ENCODE data around the gene KIRREL3. TPM values are rescaled to one million over a fixed set of nuclear protein-coding genes. Genes with fewer than 3 reads are reported as not detected.

KIRREL3 gene
- total RNA-seq, 1 donor, result 0.10 TPM

DNA sequence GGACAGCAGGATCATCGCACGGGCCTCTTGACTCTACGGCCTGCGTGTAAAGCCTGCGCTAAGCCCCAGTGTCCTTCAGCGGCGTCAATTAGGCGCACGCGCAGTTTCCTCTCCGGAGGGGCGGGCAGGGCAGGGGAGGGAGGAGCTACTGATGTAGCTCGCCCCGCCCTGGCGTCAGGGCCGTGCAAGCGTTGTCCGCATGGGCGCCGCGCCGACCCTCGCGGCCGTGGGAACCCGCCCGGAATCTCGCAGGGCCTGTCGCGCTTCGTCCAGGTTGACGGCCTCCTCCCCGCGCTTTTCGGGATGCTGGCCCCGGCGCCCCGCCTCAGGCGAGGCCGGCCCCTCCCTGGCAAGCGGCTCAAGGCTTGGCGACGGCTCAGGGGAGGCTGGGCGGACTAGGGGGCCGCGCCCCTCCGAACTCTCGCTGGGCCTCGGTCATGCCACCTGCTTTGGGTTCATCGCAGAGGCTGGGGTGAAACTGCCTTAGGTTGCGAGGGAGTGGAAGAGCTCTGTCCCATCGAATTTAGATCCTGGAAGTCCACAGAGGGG is 584.0 kb downstream of the KIRREL3 start:
- Histone ChIP-seq H3K9me3 (ENCODE audit: low read depth, low read length) (no peaks in the 10 kb centered on the region), H3K27me3 (ENCODE audit: insufficient read depth, low read length) (no peaks in the 10 kb centered on the region), H3K4me1 (ENCODE audit: insufficient read depth, low read length) (peaks cover 28% of the 10 kb centered on the region), H3K4me3 (ENCODE audit: low read length) (peak overlapping the region; percentile 34)

- H3K4me1 ChIP-seq (ENCODE audit: insufficient read depth, low read length), result peaks cover 22% of the 10 kb centered on the region
- no peaks in the 10 kb centered on the region for H3K27me3 ChIP-seq (ENCODE audit: insufficient read depth, low read length)
- no peak overlapping the region for H3K4me3 ChIP-seq (ENCODE audit: low read length)
- no peaks in the 10 kb centered on the region for H3K9me3 ChIP-seq (ENCODE audit: low read depth, low read length)
These were observed 584.7 kb downstream of the KIRREL3 start for GRCh38 chr11:126415669-126416420.

DNA sequence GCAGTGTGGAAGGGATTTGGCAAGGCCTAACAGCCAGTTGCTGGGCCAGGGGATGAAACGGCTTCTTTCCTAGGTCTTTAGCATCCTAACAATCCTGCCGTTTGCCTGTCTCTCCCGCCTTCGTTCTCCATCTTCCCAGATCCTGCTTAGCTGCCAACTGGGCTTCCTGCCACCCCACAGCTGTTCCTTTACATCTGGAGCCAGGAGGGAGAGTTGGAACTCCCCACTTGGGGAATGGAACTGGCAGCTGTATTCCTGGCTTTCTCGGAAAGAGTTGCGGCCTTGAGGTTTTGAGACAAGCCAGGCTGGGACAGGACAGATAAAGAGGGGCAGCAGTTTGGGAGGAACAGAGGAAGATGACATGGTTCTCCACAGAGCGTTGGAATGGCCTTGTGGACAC is 585.4 kb downstream of the KIRREL3 start:
- no peaks in the 10 kb centered on the region for H3K9me3 ChIP-seq (ENCODE audit: low read depth, low read length)
- H3K4me1 ChIP-seq (ENCODE audit: insufficient read depth, low read length), result peaks cover 17% of the 10 kb centered on the region
- H3K4me3 ChIP-seq (ENCODE audit: low read length), result no peak overlapping the region
- no peaks in the 10 kb centered on the region for H3K27me3 ChIP-seq (ENCODE audit: insufficient read depth, low read length)

DNA sequence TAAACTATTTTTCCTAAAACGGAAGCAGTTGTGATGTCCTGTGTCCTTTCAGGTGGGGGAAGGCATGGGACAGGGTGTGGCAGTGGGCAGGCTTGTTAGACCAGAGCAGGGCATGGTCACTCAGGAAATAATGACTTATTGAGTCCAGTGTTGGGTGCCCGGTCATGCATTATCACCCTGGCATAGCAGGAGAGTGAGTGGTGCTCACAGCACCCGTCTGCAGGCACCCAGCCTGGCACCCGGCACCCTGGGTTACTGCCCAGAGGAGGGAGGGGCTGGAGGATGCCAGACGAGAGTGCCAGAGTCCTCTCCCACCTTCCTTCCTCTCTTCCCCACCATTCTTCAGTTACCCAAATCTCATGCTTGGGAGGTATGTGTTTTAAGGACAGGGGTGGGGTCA is 586.0 kb downstream of the KIRREL3 start:
- H3K4me3 ChIP-seq (ENCODE audit: low read length), result no peak overlapping the region
- H3K27me3 ChIP-seq (ENCODE audit: insufficient read depth, low read length), result no peaks in the 10 kb centered on the region
- peaks cover 12% of the 10 kb centered on the region for H3K4me1 ChIP-seq (ENCODE audit: insufficient read depth, low read length)
- no peaks in the 10 kb centered on the region for H3K9me3 ChIP-seq (ENCODE audit: low read depth, low read length)

DNA sequence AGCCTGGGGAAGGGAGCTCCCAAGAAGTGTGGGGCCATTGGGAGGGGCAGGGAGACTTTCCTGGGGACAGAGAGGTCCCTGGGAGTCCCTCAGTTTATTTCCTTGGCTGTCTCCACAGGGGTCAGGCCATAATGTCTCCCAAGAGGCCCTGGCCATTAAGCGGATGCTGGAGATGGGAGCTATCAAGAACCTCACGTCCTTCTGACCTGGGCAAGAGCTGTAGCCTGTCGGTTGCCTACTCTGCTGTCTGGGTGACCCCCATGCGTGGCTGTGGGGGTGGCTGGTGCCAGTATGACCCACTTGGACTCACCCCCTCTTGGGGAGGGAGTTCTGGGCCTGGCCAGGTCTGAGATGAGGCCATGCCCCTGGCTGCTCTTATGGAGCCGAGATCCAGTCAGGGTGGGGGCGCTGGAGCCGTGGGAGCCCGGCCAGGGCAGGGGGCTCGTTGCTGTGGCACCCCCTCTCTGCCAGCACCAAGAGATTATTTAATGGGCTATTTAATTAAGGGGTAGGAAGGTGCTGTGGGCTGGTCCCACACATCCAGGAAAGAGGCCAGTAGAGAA is 586.6 kb downstream of the KIRREL3 start:
- Histone ChIP-seq H3K27me3 (ENCODE audit: insufficient read depth, low read length) (no peaks in the 10 kb centered on the region), H3K4me1 (ENCODE audit: insufficient read depth, low read length) (peaks cover 12% of the 10 kb centered on the region), H3K4me3 (ENCODE audit: low read length) (no peak overlapping the region), H3K9me3 (ENCODE audit: low read depth, low read length) (no peaks in the 10 kb centered on the region)

- H3K9me3 ChIP-seq (ENCODE audit: low read depth, low read length), result no peaks in the 10 kb centered on the region
- no peaks in the 10 kb centered on the region for H3K27me3 ChIP-seq (ENCODE audit: insufficient read depth, low read length)
- H3K4me1 ChIP-seq (ENCODE audit: insufficient read depth, low read length), result peaks cover 12% of the 10 kb centered on the region
- no peak overlapping the region for H3K4me3 ChIP-seq (ENCODE audit: low read length)
These were observed 587.1 kb downstream of the KIRREL3 start for GRCh38 chr11:126413426-126413825.

DNA sequence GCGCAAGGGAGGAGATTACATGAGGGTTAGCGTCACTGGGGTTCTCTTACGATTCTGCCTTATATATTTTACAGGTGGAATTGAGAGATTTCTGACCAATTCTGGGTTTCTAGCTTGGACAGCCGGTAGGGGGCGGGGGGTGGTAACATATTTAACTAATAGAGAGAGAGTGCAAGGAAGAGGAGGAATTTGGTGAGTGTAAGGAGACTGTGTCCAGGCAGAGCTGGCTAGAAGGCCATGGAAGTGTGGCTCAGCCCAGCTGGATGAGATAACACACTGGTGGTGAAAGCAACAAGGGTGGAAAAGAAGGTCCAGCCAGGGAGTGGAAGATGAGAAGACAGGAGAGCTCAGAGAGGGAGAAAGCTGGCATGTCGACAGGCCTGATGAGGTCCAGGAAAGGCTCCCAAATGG is 588.6 kb downstream of the KIRREL3 start:
- Histone ChIP-seq H3K27me3 (ENCODE audit: insufficient read depth, low read length) (no peaks in the 10 kb centered on the region), H3K4me1 (ENCODE audit: insufficient read depth, low read length) (peaks cover 12% of the 10 kb centered on the region), H3K4me3 (ENCODE audit: low read length) (no peak overlapping the region), H3K9me3 (ENCODE audit: low read depth, low read length) (no peaks in the 10 kb centered on the region)

DNA sequence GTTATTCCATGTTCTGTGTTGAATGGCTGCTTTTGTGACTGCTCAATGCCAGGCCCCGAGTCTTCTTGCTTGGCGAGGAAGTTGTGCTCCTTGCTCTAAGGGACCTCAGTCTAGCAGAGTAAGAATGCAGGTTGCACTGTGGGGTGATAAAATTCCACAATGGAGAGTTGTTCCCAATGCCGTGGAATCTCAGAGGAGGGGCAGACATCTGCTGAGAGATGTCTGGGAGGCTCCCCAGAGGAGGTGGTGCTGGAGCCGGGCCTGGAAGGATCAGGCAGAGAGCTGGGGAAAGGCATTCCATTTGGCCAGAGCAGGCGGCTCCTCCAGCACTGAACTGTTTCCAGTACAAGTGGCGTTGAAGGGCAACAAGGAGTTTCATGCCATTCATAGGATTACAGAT is 589.9 kb downstream of the KIRREL3 start:
- peaks cover under 1% of the 10 kb centered on the region for H3K4me1 ChIP-seq (ENCODE audit: insufficient read depth, low read length)
- no peaks in the 10 kb centered on the region for H3K9me3 ChIP-seq (ENCODE audit: low read depth, low read length)
- no peak overlapping the region for H3K4me3 ChIP-seq (ENCODE audit: low read length)
- no peaks in the 10 kb centered on the region for H3K27me3 ChIP-seq (ENCODE audit: insufficient read depth, low read length)

GRCh38 chr11:126409620-126409985 is 591.0 kb downstream of the KIRREL3 start:
- H3K9me3 ChIP-seq (ENCODE audit: low read depth, low read length), result no peaks in the 10 kb centered on the region
- no peaks in the 10 kb centered on the region for H3K4me1 ChIP-seq (ENCODE audit: insufficient read depth, low read length)
- H3K27me3 ChIP-seq (ENCODE audit: insufficient read depth, low read length), result no peaks in the 10 kb centered on the region
- no peak overlapping the region for H3K4me3 ChIP-seq (ENCODE audit: low read length)

DNA sequence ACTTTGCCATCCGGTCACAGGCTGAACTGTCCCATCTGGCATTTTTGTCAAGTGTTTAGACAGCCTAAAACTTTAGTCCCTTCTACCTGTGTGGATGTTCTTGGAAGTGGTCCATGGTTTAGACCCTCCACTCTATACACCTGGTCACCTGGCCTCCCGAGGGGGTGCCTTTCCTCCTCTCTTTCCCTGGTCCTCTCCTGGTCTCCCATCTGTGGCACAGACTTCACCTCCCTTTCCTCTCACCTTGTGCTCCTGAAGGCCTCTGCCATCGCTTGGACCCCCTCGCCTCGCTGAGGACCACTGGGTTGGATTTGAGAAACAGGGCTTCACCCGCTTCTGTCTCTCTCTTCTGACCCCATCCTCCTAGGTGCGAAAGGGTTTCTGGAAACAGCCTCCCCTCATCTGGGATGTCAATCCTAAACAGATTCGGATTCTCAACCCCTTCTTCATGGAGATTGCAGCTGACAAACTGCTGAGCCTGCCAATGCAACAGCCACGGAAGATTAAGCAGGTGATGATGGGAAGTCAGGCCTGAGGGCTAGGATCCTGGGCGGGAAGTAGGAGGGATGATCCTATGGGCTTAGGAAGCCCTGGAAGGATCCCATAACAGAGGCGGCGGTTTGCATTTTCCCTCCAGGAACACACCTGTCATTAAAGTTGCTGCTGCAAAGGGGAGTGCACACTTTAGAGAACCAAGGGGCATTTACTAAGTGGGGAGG is 591.5 kb downstream of the KIRREL3 start:
- Histone ChIP-seq H3K4me1 (ENCODE audit: insufficient read depth, low read length) (no peaks in the 10 kb centered on the region), H3K9me3 (ENCODE audit: low read depth, low read length) (no peaks in the 10 kb centered on the region), H3K4me3 (ENCODE audit: low read length) (no peak overlapping the region), H3K27me3 (ENCODE audit: insufficient read depth, low read length) (no peaks in the 10 kb centered on the region)

DNA sequence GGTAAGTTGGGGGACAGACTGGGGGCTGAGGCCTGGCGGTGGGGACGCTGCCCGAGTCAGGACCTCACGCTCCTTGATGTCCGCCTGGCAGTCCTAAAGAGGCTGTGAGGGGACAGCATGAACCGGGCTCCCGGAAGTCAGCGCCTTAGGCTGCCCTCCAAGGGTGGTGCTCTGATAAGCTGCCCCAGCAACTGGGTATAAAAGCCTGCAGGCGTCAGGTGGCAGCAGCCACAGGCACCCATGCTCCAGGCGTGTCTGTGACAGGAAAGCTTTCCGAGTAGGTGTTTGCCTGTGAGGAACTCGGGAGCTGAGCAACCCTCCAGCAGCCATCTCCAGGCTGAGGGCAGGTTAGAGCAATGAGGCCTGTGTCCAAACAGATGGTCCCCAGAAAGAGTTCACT is 592.1 kb downstream of the KIRREL3 start:
- Histone ChIP-seq H3K27me3 (ENCODE audit: insufficient read depth, low read length) (no peaks in the 10 kb centered on the region), H3K4me3 (ENCODE audit: low read length) (no peak overlapping the region), H3K9me3 (ENCODE audit: low read depth, low read length) (no peaks in the 10 kb centered on the region), H3K4me1 (ENCODE audit: insufficient read depth, low read length) (no peaks in the 10 kb centered on the region)

DNA sequence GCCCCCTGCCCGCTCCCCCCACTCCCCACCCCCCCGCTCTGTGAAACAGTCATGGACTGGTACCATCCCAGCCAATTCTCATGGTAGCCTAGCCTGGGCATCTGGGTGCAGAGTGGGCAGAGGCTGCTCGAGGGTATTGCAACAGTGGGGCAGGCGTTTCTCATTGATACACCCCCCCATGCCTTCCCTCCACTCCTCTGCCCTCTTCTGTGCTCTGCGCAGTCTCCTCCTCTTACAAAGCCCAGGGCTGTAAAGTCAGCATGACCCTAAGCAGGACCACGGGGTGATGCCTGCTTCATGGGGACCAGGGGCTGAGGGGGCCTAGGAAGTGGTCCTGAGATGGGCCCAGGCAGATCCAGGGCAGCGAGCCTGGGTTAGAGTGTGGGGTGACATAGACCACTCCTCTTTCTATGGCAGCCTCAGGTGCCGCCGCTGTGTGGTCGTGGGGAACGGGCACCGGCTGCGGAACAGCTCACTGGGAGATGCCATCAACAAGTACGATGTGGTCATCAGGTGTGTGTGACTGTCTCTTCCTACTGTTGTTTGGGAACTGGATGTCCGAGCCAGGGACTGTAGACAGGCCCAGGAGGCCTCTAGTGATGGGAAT is 592.8 kb downstream of the KIRREL3 start:
- no peaks in the 10 kb centered on the region for H3K27me3 ChIP-seq (ENCODE audit: insufficient read depth, low read length)
- no peaks in the 10 kb centered on the region for H3K4me1 ChIP-seq (ENCODE audit: insufficient read depth, low read length)
- no peak overlapping the region for H3K4me3 ChIP-seq (ENCODE audit: low read length)
- no peaks in the 10 kb centered on the region for H3K9me3 ChIP-seq (ENCODE audit: low read depth, low read length)

DNA sequence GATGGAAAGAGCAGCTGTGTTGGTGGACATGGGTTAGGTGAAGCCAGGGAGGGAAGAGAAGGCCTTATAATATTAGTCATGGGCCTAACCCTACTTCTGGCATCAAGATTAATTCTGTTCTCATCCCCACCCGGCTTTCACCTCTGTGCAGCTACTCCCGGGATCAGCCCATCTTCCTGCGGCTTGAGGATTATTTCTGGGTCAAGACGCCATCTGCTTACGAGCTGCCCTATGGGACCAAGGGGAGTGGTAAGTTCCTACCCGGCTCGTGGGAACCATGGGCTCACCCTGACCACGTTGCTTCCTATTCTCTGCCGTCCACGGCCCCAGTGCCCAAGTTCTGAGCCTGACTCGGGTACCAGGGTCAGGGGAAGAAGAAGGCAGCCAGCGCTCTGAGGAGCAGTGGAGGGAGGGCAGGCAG is 593.5 kb downstream of the KIRREL3 start:
- Histone ChIP-seq H3K27me3 (ENCODE audit: insufficient read depth, low read length) (no peaks in the 10 kb centered on the region), H3K4me3 (ENCODE audit: low read length) (no peak overlapping the region), H3K4me1 (ENCODE audit: insufficient read depth, low read length) (no peaks in the 10 kb centered on the region)

DNA sequence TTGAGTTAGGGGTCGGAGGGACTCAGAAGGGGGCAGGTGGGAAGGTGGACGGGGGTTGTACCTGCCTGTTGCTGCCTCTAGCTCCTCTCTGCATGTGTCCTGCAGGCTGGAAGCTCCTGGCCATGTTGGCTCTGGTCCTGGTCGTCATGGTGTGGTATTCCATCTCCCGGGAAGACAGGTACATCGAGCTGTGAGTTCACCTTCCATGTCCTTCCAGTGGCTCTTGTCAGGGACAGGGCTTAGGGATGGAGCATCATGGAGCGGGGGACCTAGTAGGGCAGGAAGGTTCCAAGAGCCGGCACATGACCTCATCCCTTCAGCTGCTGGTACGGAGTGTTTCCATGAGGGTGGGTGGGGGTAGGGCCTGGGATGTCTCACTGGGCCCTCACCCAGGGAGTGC is 594.2 kb downstream of the KIRREL3 start:
- Histone ChIP-seq H3K4me1 (ENCODE audit: insufficient read depth, low read length) (no peaks in the 10 kb centered on the region), H3K27me3 (ENCODE audit: insufficient read depth, low read length) (no peaks in the 10 kb centered on the region), H3K9me3 (ENCODE audit: low read depth, low read length) (no peaks in the 10 kb centered on the region), H3K4me3 (ENCODE audit: low read length) (no peak overlapping the region)

More for the DNA sequence above, 593.5 kb downstream of the KIRREL3 start:
- H3K9me3 ChIP-seq (ENCODE audit: low read depth, low read length), result no peaks in the 10 kb centered on the region

- Histone ChIP-seq H3K9me3 (ENCODE audit: low read depth, low read length) (no peaks in the 10 kb centered on the region), H3K27me3 (ENCODE audit: insufficient read depth, low read length) (no peaks in the 10 kb centered on the region), H3K4me1 (ENCODE audit: insufficient read depth, low read length) (no peaks in the 10 kb centered on the region), H3K4me3 (ENCODE audit: low read length) (no peak overlapping the region)
These were observed 594.7 kb downstream of the KIRREL3 start for GRCh38 chr11:126405906-126406305.
